Upper lobe of left lung (tissue), 6 donors: Measurements from ENCODE around the gene ASCC3. TPM values are rescaled to one million over a fixed set of nuclear protein-coding genes. Genes with fewer than 3 reads are reported as not detected.

ENCODE experiments used
- ATAC-seq, 2 donors: fragments of 200-7000 bp; cut with Tn5 transposase; one replicate each; pipeline ENCODE4 v1.9.1; 2022; ENCODE audit warnings: mild to moderate bottlenecking in 2 of 2, moderate library complexity in 2 of 2; ENCODE audit not compliant: low FRiP score in 2 of 2
- DNase-seq, 2 donors: peaks; one replicate each; pipeline ENCODE4 v3.0.0-alpha.2; 2019 to 2020
- H3K27ac ChIP-seq, 4 donors: fragments of 200-600 bp; sonication (generic); one replicate each; pipeline ENCODE4 v1.5.1; 2016 to 2019
- H3K27me3 ChIP-seq, 4 donors: fragments of 200-600 bp; sonication (generic); one replicate each; pipeline ENCODE4 v1.5.1; 2017 to 2019
- H3K36me3 ChIP-seq, 4 donors: fragments of 200-600 bp; sonication (generic); one replicate each; pipeline ENCODE4 v1.5.1; 2016 to 2019
- H3K4me1 ChIP-seq, 4 donors: fragments of 200-600 bp; sonication (generic); one replicate each; pipeline ENCODE4 v1.5.1; 2018 to 2019
- H3K4me3 ChIP-seq, 4 donors: fragments of 200-600 bp; sonication (generic); one replicate each; pipeline ENCODE4 v1.5.1; 2017 to 2019; ENCODE audit warnings: mild to moderate bottlenecking in 2 of 4, moderate library complexity in 1 of 4
- H3K9me3 ChIP-seq, 4 donors: fragments of 200-600 bp; sonication (generic); one replicate each; pipeline ENCODE4 v1.5.1; 2018 to 2019
- CTCF ChIP-seq, 6 experiments: fragments of 450-650 bp in 4 of 6; fragments of 200-600 bp in 2 of 6; sonication (generic) in 2 of 6; IDR thresholded peaks; one replicate each; pipeline ENCODE4 v1.5.1; 2016 to 2019; ENCODE audit warnings: antibody characterized with exemption in 6 of 6
- EP300 ChIP-seq, 4 donors: sonication (generic); formaldehyde crosslinking; IDR thresholded peaks; one replicate each; pipeline ENCODE4 v1.5.1; 2017; ENCODE audit warnings: antibody characterized with exemption in 4 of 4, control low read depth in 2 of 4
- POLR2A ChIP-seq, 4 donors: fragments of 450-650 bp; IDR thresholded peaks; one replicate each; pipeline ENCODE4 v1.5.1; 2016 to 2017; ENCODE audit warnings: antibody characterized with exemption in 4 of 4, mild to moderate bottlenecking in 2 of 4
- POLR2AphosphoS5 ChIP-seq, 2 donors: sonication (generic); formaldehyde crosslinking; IDR thresholded peaks; one replicate each; pipeline ENCODE4 v1.5.1; 2017; ENCODE audit warnings: antibody characterized with exemption in 2 of 2
- WGBS, 2 donors: methylation state at CpG; one replicate each; pipeline ENCODE4 v1.1.5; 2017 to 2018; 5-methylcytosine and 5-hydroxymethylcytosine counted together
- total RNA-seq, 6 donors: library from RNA; depleted of rRNA in 4 of 6; stranded (reverse); fragments of >200 nt in 4 of 6; gene quantifications; one replicate each; pipeline versions ENCODE4 v1.1.0 to v1.2.1, GENCODE V29; 2016 to 2021
- donor health status: DM: no; HTN: no; CAD: no; lungs with moderate emphysema.
- donor health status: DM: no; HTN: yes; CAD: no; lungs with severe emphysema.

ASCC3 gene
- total RNA-seq, 6 donors from 2014 or later, result 18.4 to 52.2 (median 33.9) TPM

GRCh38 chr6:100785982-100786381 is 95.1 kb downstream of the ASCC3 start:
- ATAC-seq (no peak), DNase-seq (no peak)
- H3K4me1 ChIP-seq, result no peaks in the 10 kb centered on the region
- no peaks in the 10 kb centered on the region for H3K27me3 ChIP-seq
- no peak overlapping the region for H3K4me3 ChIP-seq
- 94 to 100% methylated on average over 1 of the region's 1 CpG for WGBS, 2 donors
- H3K36me3 ChIP-seq, result no peaks in the 10 kb centered on the region
- no peaks in the 10 kb centered on the region for H3K9me3 ChIP-seq
- TF ChIP-seq POLR2AphosphoS5 (IDR thresholded peaks at IDR 0.05) (no peak), CTCF (IDR thresholded peaks at IDR 0.05) (no peak), POLR2A (IDR thresholded peaks at IDR 0.05) (no peak), EP300 (IDR thresholded peaks at IDR 0.05) (no peak)
- H3K27ac ChIP-seq, result no peak overlapping the region

GRCh38 chr6:100780648-100781047 is 100.5 kb downstream of the ASCC3 start:
- no peak for ATAC-seq
- H3K27ac ChIP-seq, result no peak overlapping the region
- no peaks in the 10 kb centered on the region for H3K36me3 ChIP-seq
- TF ChIP-seq CTCF (IDR thresholded peaks at IDR 0.05) (no peak), EP300 (IDR thresholded peaks at IDR 0.05) (no peak), POLR2A (IDR thresholded peaks at IDR 0.05) (no peak), POLR2AphosphoS5 (IDR thresholded peaks at IDR 0.05) (no peak)
- no peak for DNase-seq
- no peaks in the 10 kb centered on the region for H3K9me3 ChIP-seq
- no peaks in the 10 kb centered on the region for H3K4me1 ChIP-seq
- H3K27me3 ChIP-seq, result no peaks in the 10 kb centered on the region
- H3K4me3 ChIP-seq, result no peak overlapping the region

- DNase-seq (no peak), ATAC-seq (no peak)
- Histone ChIP-seq H3K4me1 (no peaks in the 10 kb centered on the region), H3K9me3 (no peaks in the 10 kb centered on the region), H3K27me3 (no peaks in the 10 kb centered on the region), H3K36me3 (no peaks in the 10 kb centered on the region), H3K4me3 (no peak overlapping the region), H3K27ac (no peak overlapping the region)
- WGBS, 2 donors, result 84 to 91% methylated on average over 2 of the region's 2 CpGs
- TF ChIP-seq POLR2A (IDR thresholded peaks at IDR 0.05) (no peak), CTCF (IDR thresholded peaks at IDR 0.05) (no peak), POLR2AphosphoS5 (IDR thresholded peaks at IDR 0.05) (no peak), EP300 (IDR thresholded peaks at IDR 0.05) (no peak)
Measured at GRCh38 chr6:100775667-100776066, 105.5 kb downstream of the ASCC3 start.

GRCh38 chr6:100774681-100775080 is 106.4 kb downstream of the ASCC3 start:
- 0% methylated on average over 1 of the region's 1 CpG for WGBS, 2 donors

More at GRCh38 chr6:100774681-100775080, 106.4 kb downstream of the ASCC3 start:
- DNase-seq (no peak), ATAC-seq (no peak)
- Histone ChIP-seq H3K9me3 (no peaks in the 10 kb centered on the region), H3K27me3 (no peaks in the 10 kb centered on the region), H3K4me1 (no peaks in the 10 kb centered on the region), H3K4me3 (no peak overlapping the region), H3K36me3 (no peaks in the 10 kb centered on the region), H3K27ac (no peak overlapping the region)
- TF ChIP-seq POLR2A (IDR thresholded peaks at IDR 0.05) (no peak), CTCF (IDR thresholded peaks at IDR 0.05) (no peak), POLR2AphosphoS5 (IDR thresholded peaks at IDR 0.05) (no peak), EP300 (IDR thresholded peaks at IDR 0.05) (no peak)
